ENCODE data around the gene APBB2.

GRCh38 chr4:41069257-41069656 is 145.1 kb downstream of the APBB2 start:
- TF ChIP-seq CTCF (IDR thresholded peaks at IDR 0.05; ENCODE audit: low read depth, low read length, missing input control) (no peak), NR2F2 (IDR thresholded peaks at IDR 0.05) (no peak), GABPA (IDR thresholded peaks at IDR 0.05 in 1 of 2, conservative IDR thresholded peaks at IDR 0.05 in 1 of 2) (no peak)

All from liver (tissue), 3 donors.